NCI-H2107 (cell line): Measurements from ENCODE around the gene MSH4.
"Not testable (repeated sequence)": the region's sequence is repeated elsewhere in the genome, so short reads cannot be mapped to it uniquely, and the experiment has no call there.

Source experiments
- DNase-seq: peaks from one replicate; lab custom pipeline; 2025; lab: John Stamatoyannopoulos, UW

MSH4 gene

DNA sequence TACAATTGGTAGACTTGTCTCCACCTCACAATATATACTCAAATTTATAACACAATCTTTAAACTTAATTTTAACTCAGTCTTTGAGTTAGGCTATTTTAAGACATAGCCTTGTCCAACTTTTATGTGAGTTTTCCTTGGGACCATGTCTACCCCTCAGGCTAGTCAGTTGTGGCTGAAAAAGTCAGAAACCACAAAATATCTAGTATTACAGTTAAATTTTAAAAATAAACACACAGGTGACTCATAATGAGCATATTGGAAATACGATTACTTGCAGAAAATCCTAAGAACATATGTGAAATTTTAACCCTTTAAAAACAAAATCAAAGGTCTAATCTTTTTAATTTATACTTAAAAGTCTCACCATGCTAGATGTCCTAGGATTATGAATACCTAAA lies 140.4 kb downstream of the MSH4 start:
- DNase-seq: no peak

DNA sequence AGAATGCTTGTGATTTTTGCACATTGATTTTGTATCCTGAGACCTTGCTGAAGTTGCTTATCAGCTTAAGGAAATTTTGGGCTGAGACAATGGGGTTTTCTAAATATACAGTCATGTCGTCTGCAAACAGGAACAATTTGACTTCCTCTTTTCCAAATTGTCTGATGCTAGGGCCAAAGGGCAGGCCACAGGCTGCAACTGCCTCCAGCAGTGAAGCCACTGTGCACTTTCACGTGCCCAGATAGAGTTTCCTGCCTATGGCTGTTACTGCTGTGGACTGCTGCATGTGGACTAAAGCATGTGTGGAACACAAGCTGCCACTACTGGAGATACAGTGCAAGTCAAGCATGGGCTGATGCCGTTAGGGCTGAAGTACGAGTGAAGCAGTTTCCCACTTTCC lies 146.4 kb downstream of the MSH4 start:
- not testable (repeated sequence) for DNase-seq

DNA sequence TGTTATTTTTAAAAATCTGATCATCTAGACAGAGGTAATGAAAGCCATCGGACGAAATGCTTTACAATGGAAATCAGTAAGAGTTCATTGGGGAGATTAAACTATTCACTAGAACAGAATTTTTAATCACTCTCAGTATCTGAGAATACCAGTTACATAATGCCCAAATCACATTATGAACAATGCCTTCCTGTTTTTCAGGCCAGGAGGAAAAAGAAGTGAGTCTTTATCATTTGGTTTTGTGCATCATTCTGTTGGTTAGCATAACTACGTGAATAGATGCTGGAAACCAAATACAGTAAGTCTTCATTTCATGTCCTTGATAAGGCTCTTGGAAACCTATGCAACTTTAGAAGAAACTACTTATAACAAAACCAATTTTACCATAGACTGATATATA lies 153.5 kb downstream of the MSH4 start:
- no peak for DNase-seq

DNA sequence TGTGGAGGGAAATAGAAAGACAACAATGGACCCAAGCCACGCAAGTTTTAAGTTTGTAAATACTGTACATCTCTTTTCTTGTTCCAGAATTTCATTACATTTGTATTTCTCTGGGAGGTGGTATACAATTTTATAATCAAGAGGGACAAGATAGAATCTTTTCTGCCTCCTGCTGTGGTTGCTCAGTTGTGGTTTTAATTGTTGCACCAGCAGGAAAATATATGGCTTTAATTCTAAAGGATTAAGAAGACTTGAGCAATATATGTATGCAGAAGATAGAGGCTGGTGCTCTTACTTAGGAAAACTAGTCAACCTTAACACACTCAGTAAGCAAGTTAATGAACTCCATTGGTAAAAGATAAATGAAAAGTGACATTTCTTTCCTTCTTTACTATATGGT lies 155.3 kb downstream of the MSH4 start:
- DNase-seq: no peak

DNA sequence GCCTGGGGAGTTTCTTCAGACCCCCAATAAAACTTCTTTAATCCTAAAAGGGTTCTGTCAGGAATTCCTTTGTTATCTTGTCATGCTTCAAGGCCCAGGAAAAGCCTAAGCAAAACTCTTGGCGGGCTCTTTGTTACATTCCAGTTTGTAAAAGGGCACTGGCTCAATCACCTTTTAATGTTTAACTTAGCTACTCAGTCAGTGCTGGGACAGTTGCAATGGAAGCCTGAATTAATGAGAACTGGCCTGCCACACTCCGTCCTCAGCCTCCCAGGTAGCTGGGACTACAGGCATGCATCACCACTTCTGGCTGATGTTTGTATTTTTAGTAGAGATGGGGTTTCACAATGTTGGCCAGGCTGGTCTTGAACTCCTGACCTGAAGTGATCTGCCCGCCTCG lies 156.8 kb downstream of the MSH4 start:
- no peak for DNase-seq

DNA sequence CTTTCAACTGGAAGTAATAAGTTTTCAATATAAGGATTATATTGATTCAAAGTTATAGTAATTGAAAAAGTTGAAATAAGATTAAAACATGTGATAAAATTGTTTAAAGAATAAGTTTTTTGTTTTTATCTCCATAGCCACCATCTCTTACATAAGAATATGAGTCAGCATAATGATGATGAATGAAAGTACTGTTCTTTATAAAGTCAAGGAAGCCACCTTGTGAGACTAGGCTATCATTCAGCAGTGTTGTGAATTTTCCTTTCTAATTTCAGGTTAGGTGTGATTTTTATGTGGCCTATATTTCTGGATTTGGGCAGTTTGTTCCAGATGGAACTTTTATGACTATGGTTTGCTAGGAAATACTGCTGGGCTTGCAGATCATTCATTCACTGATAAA lies 157.9 kb downstream of the MSH4 start:
- DNase-seq: no peak
